ENCODE measurements around the gene OARD1.

The OARD1 gene

GRCh38 chr6:41047745-41048732 is 24.1 kb downstream of the OARD1 start:
- DNase-seq (ENCODE audit: low read depth): no peak

- DNase-seq (ENCODE audit: low read depth): no peak
Measured at GRCh38 chr6:41047306-41047705, 24.9 kb downstream of the OARD1 start.

GRCh38 chr6:41046084-41046483 is 26.1 kb downstream of the OARD1 start:
- no peak for DNase-seq (ENCODE audit: low read depth)

- no peak for DNase-seq (ENCODE audit: low read depth)
Measured at GRCh38 chr6:41045664-41046063, 26.5 kb downstream of the OARD1 start.

- DNase-seq (ENCODE audit: low read depth): no peak
Measured at GRCh38 chr6:41043151-41043550, 29.0 kb downstream of the OARD1 start.

- DNase-seq (ENCODE audit: low read depth): no peak
Measured at GRCh38 chr6:41042226-41043055, 29.7 kb downstream of the OARD1 start, which contains the start of gene TSPO2. Gene TSPO2 (plus strand): TSS chr6:41042467. CDS start chr6:41042986, 519 bp downstream.

GRCh38 chr6:41040940-41041536 is 31.1 kb downstream of the OARD1 start:
- no peak for DNase-seq (ENCODE audit: low read depth)

GRCh38 chr6:41040101-41040939 is 31.8 kb downstream of the OARD1 start:
- peak; percentile 35 for DNase-seq (ENCODE audit: low read depth)

GRCh38 chr6:41039060-41039998 is 32.8 kb downstream of the OARD1 start, which contains the start of gene UNC5CL:
Gene UNC5CL (minus strand): TSS chr6:41039221. CDS start chr6:41035074, 4,147 bp downstream.
- DNase-seq (ENCODE audit: low read depth): peak; percentile 17

- no peak for DNase-seq (ENCODE audit: low read depth)
Measured at GRCh38 chr6:41038205-41038604, 34.0 kb downstream of the OARD1 start.

GRCh38 chr6:41037107-41037900 is 34.9 kb downstream of the OARD1 start:
- peak; percentile 71 for DNase-seq (ENCODE audit: low read depth)

- DNase-seq (ENCODE audit: low read depth): no peak
Measured at GRCh38 chr6:41036601-41037000, 35.6 kb downstream of the OARD1 start.

GRCh38 chr6:41036186-41036585 is 36.0 kb downstream of the OARD1 start:
- DNase-seq (ENCODE audit: low read depth): peak; percentile 16

GRCh38 chr6:41033776-41034175 is 38.4 kb downstream of the OARD1 start:
- no peak for DNase-seq (ENCODE audit: low read depth)

GRCh38 chr6:41032830-41033229 is 39.3 kb downstream of the OARD1 start:
- DNase-seq (ENCODE audit: low read depth): no peak

- DNase-seq (ENCODE audit: low read depth): no peak
Measured at GRCh38 chr6:41028561-41029412, 43.4 kb downstream of the OARD1 start.

GRCh38 chr6:41027799-41028560 is 44.2 kb downstream of the OARD1 start:
- peak; percentile 40 for DNase-seq (ENCODE audit: low read depth)

Measured in amniotic epithelial cell (primary cell).